GM12891 (cell line): ENCODE measurements around the gene TENM4.

ENCODE experiments used
- POLR2A ChIP-seq: IDR thresholded peaks from 2 replicates; pipeline ENCODE4 v1.6.1; 2011; ENCODE audit warnings: low read depth, low read length, control low read depth
- POLR2AphosphoS5 ChIP-seq: IDR thresholded peaks from 2 replicates; pipeline ENCODE4 v1.6.1; 2011; ENCODE audit warnings: low read depth, low read length, control low read depth

- TF ChIP-seq POLR2AphosphoS5 (no peak), POLR2A (no peak)
Observed at GRCh38 chr11:79392161-79392560, 48.7 kb downstream of the TENM4 start.
